ENCODE results near the gene PDZD2. TPM values are rescaled to one million over a fixed set of nuclear protein-coding genes. Genes with fewer than 3 reads are reported as not detected.

The PDZD2 gene
- total and polyA plus RNA-seq, 2 donors (not counting 3 experiments of a cell fraction or from before 2014, with no cell fraction given): 0.66 to 6.9 TPM

DNA sequence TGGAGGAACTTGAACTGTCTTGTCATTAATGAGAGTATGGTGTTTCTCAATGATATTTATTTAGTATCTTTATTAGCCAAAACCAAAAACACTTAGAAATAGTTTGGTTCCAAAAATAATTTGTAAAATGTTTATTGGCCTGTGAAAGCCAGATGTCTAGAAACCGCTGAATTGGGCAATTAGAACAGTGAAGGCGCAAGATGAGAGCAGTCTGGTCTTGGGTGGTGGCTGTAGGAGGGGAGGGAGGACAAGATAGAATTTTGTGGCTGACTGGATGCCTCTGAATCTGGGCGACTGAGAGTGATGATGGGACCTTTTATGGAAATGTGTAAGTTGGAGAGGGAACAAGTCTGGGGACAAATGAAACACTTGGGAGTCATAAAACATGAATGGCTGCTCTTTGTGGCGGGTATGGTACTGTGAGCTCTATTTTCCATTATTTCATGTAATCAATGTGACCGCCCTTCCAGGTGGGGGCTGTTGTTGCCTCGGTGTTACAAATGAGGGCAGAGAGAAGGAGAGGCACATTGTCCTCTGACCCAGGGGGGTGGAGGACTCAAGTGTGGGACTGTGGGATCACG is 35.5 kb downstream of the PDZD2 start:
- H3K9ac ChIP-seq (replicated peaks; ENCODE audit: extremely low read depth, insufficient read depth, low read length): no peak overlapping the region

DNA sequence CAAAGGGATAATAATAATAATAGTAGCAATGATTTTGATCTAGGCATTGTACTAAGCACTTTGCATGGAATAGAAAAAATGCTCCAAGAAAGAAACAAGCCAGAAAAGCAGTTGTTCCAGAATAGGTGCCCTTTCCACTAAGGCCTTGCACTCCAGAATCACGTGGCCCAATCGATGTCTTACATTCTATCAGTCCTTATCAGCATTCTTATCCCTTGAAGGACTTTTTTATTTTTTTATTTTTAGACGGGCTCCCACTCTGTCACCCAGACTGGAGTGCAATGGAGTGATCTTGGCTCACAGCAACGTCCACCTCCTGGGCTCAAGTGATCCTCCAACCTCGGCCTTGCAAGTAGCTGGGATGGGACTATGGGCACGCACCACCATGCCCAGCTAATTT is 36.5 kb downstream of the PDZD2 start:
- FAIRE-seq (no peak), DNase-seq (ENCODE audit: low read depth, low spot score) (no peak)
- TF ChIP-seq MYC (IDR thresholded peaks at IDR 0.05; ENCODE audit: low read depth, low read length) (no peak), POLR2A (IDR thresholded peaks at IDR 0.05; ENCODE audit: low read depth, low read length) (no peak)
- Histone ChIP-seq H3K4me2 (ENCODE audit: insufficient read depth, low read length) (no peak overlapping the region), H3K4me3 (replicated peaks in 1 of 3; ENCODE audit: insufficient read depth in 1 of 3, low read depth in 1 of 3, low read length in 3 of 3) (no peak overlapping the region), H3K36me3 (ENCODE audit: control insufficient read depth in 2 of 2, extremely low read depth in 1 of 2, insufficient read depth in 2 of 2, low read length in 2 of 2) (no peaks in the 10 kb centered on the region), H3K79me2 (ENCODE audit: control insufficient read depth, insufficient read depth, low read length) (no peaks in the 10 kb centered on the region), H3K27ac (ENCODE audit: insufficient read depth, low read depth, low read length) (no peak overlapping the region), H2AFZ (ENCODE audit: low read depth, low read length) (no peak overlapping the region), H3K9me1 (replicated peaks; ENCODE audit: control insufficient read depth, extremely low read depth, insufficient read depth, low read length) (no peaks in the 10 kb centered on the region), H3K4me1 (ENCODE audit: control insufficient read depth, extremely low read depth, insufficient read depth, low read length) (no peaks in the 10 kb centered on the region), H3K9me3 (replicated peaks; ENCODE audit: control insufficient read depth, insufficient read depth, low read length) (no peaks in the 10 kb centered on the region), H4K20me1 (replicated peaks; ENCODE audit: control insufficient read depth, extremely low read depth, insufficient read depth, low read length) (no peaks in the 10 kb centered on the region), H3K27me3 (ENCODE audit: control insufficient read depth in 2 of 2, insufficient read depth in 2 of 2, low read length in 2 of 2) (no peaks in the 10 kb centered on the region), H3K9ac (replicated peaks; ENCODE audit: extremely low read depth, insufficient read depth, low read length) (no peak overlapping the region)
- ChIA-PET CTCF (no interaction called here), POLR2A (no interaction called here)
- BruUV-seq (replicated peaks): no TSS peak
- intact Hi-C loops (cut with micrococcal nuclease) (no loop called here), dilution Hi-C loops (cut with MboI; ENCODE audit: extremely low pct_ligation_motif_present, low sequenced_read_pairs) (no loop called here)

More for the DNA sequence above, 35.5 kb downstream of the PDZD2 start:
- Histone ChIP-seq H3K36me3 (ENCODE audit: control insufficient read depth in 2 of 2, extremely low read depth in 1 of 2, insufficient read depth in 2 of 2, low read length in 2 of 2) (no peaks in the 10 kb centered on the region), H3K4me1 (ENCODE audit: control insufficient read depth, extremely low read depth, insufficient read depth, low read length) (no peaks in the 10 kb centered on the region), H4K20me1 (replicated peaks; ENCODE audit: control insufficient read depth, extremely low read depth, insufficient read depth, low read length) (no peaks in the 10 kb centered on the region), H3K27ac (ENCODE audit: insufficient read depth, low read depth, low read length) (no peak overlapping the region), H3K9me1 (replicated peaks; ENCODE audit: control insufficient read depth, extremely low read depth, insufficient read depth, low read length) (no peaks in the 10 kb centered on the region), H3K79me2 (ENCODE audit: control insufficient read depth, insufficient read depth, low read length) (no peaks in the 10 kb centered on the region), H3K4me3 (replicated peaks in 1 of 3; ENCODE audit: insufficient read depth in 1 of 3, low read depth in 1 of 3, low read length in 3 of 3) (no peak overlapping the region), H3K27me3 (ENCODE audit: control insufficient read depth in 2 of 2, insufficient read depth in 2 of 2, low read length in 2 of 2) (no peaks in the 10 kb centered on the region), H2AFZ (ENCODE audit: low read depth, low read length) (no peak overlapping the region), H3K4me2 (ENCODE audit: insufficient read depth, low read length) (no peak overlapping the region), H3K9me3 (replicated peaks; ENCODE audit: control insufficient read depth, insufficient read depth, low read length) (no peaks in the 10 kb centered on the region)
- CTCF ChIA-PET: no interaction called here
- FAIRE-seq (no peak), DNase-seq (ENCODE audit: low read depth, low spot score) (no peak)
- BruUV-seq (replicated peaks): no TSS peak
- dilution Hi-C loops (cut with MboI; ENCODE audit: extremely low pct_ligation_motif_present, low sequenced_read_pairs): no loop called here
- no peak for TF ChIP-seq GATA2 (IDR thresholded peaks at IDR 0.05; ENCODE audit: insufficient read depth, insufficient read length, low read depth, low read length)
- TF ChIP-seq MYC (IDR thresholded peaks at IDR 0.05; ENCODE audit: low read depth, low read length): no peak
- no peak for TF ChIP-seq FOS (IDR thresholded peaks at IDR 0.05; ENCODE audit: borderline replicate concordance, insufficient read depth, low read length)
- TF ChIP-seq, protein P1, sequence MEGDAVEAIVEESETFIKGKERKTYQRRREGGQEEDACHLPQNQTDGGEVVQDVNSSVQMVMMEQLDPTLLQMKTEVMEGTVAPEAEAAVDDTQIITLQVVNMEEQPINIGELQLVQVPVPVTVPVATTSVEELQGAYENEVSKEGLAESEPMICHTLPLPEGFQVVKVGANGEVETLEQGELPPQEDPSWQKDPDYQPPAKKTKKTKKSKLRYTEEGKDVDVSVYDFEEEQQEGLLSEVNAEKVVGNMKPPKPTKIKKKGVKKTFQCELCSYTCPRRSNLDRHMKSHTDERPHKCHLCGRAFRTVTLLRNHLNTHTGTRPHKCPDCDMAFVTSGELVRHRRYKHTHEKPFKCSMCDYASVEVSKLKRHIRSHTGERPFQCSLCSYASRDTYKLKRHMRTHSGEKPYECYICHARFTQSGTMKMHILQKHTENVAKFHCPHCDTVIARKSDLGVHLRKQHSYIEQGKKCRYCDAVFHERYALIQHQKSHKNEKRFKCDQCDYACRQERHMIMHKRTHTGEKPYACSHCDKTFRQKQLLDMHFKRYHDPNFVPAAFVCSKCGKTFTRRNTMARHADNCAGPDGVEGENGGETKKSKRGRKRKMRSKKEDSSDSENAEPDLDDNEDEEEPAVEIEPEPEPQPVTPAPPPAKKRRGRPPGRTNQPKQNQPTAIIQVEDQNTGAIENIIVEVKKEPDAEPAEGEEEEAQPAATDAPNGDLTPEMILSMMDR (IDR thresholded peaks at IDR 0.05; ENCODE audit: extremely low read depth in 1 of 2, insufficient read depth in 1 of 2, low read depth in 1 of 2, low read length in 2 of 2): no peak
- intact Hi-C loops (cut with micrococcal nuclease): no loop called here
- POLR2A ChIA-PET: no interaction called here

Data from endothelial cell of umbilical vein (primary cell).